ENCODE results near the gene SLC35F6.

- TF ChIP-seq CTCF (IDR thresholded peaks at IDR 0.05) (no peak), TCF7 (CRISPR knock-in tag; IDR thresholded peaks at IDR 0.05; ENCODE audit: low read depth) (no peak), ZNF232 (CRISPR knock-in tag; IDR thresholded peaks at IDR 0.05) (no peak), ZNF121 (CRISPR knock-in tag; IDR thresholded peaks at IDR 0.05) (no peak), TEAD1 (CRISPR knock-in tag; IDR thresholded peaks at IDR 0.05) (no peak), PREB (CRISPR knock-in tag; IDR thresholded peaks at IDR 0.05; ENCODE audit: borderline replicate concordance) (no peak), ATF6 (CRISPR knock-in tag; IDR thresholded peaks at IDR 0.05) (no peak)
- TF ChIP-seq, protein P1, sequence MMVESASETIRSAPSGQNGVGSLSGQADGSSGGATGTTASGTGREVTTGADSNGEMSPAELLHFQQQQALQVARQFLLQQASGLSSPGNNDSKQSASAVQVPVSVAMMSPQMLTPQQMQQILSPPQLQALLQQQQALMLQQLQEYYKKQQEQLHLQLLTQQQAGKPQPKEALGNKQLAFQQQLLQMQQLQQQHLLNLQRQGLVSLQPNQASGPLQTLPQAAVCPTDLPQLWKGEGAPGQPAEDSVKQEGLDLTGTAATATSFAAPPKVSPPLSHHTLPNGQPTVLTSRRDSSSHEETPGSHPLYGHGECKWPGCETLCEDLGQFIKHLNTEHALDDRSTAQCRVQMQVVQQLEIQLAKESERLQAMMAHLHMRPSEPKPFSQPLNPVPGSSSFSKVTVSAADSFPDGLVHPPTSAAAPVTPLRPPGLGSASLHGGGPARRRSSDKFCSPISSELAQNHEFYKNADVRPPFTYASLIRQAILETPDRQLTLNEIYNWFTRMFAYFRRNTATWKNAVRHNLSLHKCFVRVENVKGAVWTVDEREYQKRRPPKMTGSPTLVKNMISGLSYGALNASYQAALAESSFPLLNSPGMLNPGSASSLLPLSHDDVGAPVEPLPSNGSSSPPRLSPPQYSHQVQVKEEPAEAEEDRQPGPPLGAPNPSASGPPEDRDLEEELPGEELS (CRISPR knock-in tag; IDR thresholded peaks at IDR 0.05): no peak
Measured at GRCh38 chr2:26754972-26755670, 9.0 kb upstream of the SLC35F6 start.
